Loucy (cell line): ENCODE data around the gene FYN.
"Not testable (repeated sequence)": the region's sequence is repeated elsewhere in the genome, so short reads cannot be mapped to it uniquely, and the experiment has no call there.

Experiments used
- H2AFZ ChIP-seq: fragments of 200-600 bp; sonication (generic); 2 replicates; pipeline ENCODE4 v1.6.0; 2016; ENCODE audit warnings: antibody characterized with exemption, mild to moderate bottlenecking, low read length, moderate library complexity
- H3F3A ChIP-seq: fragments of 200-600 bp; 2 replicates; pipeline ENCODE4 v1.6.0; 2016; ENCODE audit warnings: antibody characterized with exemption, low read depth, mild to moderate bottlenecking
- H3K27me3 ChIP-seq: fragments of 200-600 bp; sonication (generic); 2 replicates; pipeline ENCODE4 v1.6.1; 2014; ENCODE audit warnings: low read length, mild to moderate bottlenecking; ENCODE audit not compliant: insufficient read depth, poor library complexity, severe bottlenecking
- H3K36me3 ChIP-seq: fragments of 200-600 bp; sonication (generic); 2 replicates; pipeline ENCODE4 v1.6.1; 2016; ENCODE audit warnings: low read length; ENCODE audit not compliant: insufficient read depth
- H3K4me1 ChIP-seq: fragments of 200-600 bp; sonication (generic); 2 replicates; pipeline ENCODE4 v1.5.1; 2014; ENCODE audit warnings: low read length, mild to moderate bottlenecking; ENCODE audit not compliant: insufficient read depth, poor library complexity, severe bottlenecking
- H3K4me2 ChIP-seq: fragments of 200-600 bp; sonication (generic); 2 replicates; pipeline ENCODE4 v1.6.0; 2014; ENCODE audit warnings: antibody characterized with exemption, low read length, low read depth, mild to moderate bottlenecking; ENCODE audit not compliant: poor library complexity, severe bottlenecking
- H3K4me3 ChIP-seq: fragments of 200-600 bp; sonication (generic); 2 replicates; pipeline ENCODE4 v1.5.1; 2014; ENCODE audit warnings: low read length, mild to moderate bottlenecking, mixed read lengths; ENCODE audit not compliant: poor library complexity, severe bottlenecking
- H3K79me2 ChIP-seq: fragments of 200-600 bp; sonication (generic); 2 replicates; pipeline ENCODE4 v1.6.1; 2014; ENCODE audit warnings: low read length; ENCODE audit not compliant: insufficient read depth
- H3K9ac ChIP-seq: fragments of 200-600 bp; sonication (generic); 2 replicates; pipeline ENCODE4 v1.6.0; 2014; ENCODE audit warnings: mild to moderate bottlenecking, low read depth, low read length, moderate library complexity; ENCODE audit not compliant: poor library complexity, severe bottlenecking
- H3K9me2 ChIP-seq: fragments of 200-600 bp; sonication (generic); replicated peaks from 2 replicates; pipeline ENCODE4 v1.6.1; 2016; ENCODE audit warnings: low read depth, low read length, mixed read lengths
- H3K9me3 ChIP-seq: fragments of 200-600 bp; sonication (generic); 2 replicates; pipeline ENCODE4 v1.6.1; 2014; ENCODE audit warnings: mild to moderate bottlenecking, antibody characterized with exemption, low read length, low read depth; ENCODE audit not compliant: insufficient read depth
- H4K20me1 ChIP-seq: fragments of 200-600 bp; sonication (generic); 2 replicates; pipeline ENCODE4 v1.6.0; 2014; ENCODE audit warnings: antibody characterized with exemption, low read length, mild to moderate bottlenecking; ENCODE audit not compliant: insufficient read depth, poor library complexity, severe bottlenecking
- EZH2phosphoT487 ChIP-seq: fragments of 200-600 bp; IDR thresholded peaks from 2 replicates; pipeline ENCODE4 v1.6.1; 2018; ENCODE audit warnings: antibody characterized with exemption, mild to moderate bottlenecking, moderate library complexity, borderline replicate concordance
- TF ChIP-seq, protein P1 (sequence below): fragments of 200-600 bp; sonication (generic); conservative IDR thresholded peaks from 2 replicates; pipeline ENCODE4 v1.5.1; 2014; ENCODE audit warnings: mild to moderate bottlenecking, antibody characterized with exemption, low read length

FYN gene

DNA sequence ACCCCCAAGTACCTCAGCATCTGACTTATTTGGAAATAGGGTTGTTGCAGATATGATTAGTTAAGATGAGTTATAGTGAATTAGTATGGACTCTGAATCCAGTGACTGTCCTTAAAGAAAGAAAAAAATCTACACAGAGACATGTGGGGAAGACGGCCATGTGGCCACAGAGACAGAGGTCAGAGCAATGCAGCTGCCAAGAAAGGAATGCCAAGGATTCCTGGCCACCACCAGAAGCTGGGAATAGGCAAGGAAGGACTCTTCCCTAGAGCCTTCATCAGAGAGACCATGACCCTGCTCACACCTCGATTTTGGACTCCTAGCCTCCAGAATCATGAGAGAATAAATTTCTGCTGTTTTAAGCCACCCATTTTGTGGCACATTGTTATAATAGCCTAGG is 81.8 kb downstream of the FYN start:
- Histone ChIP-seq H3F3A (no peaks in the 10 kb centered on the region), H3K9me2 (no peaks in the 10 kb centered on the region), H3K9ac (no peak overlapping the region), H4K20me1 (no peaks in the 10 kb centered on the region), H3K36me3 (no peaks in the 10 kb centered on the region), H3K4me2 (peak overlapping the region; percentile 38), H2AFZ (no peak overlapping the region), H3K27me3 (no peaks in the 10 kb centered on the region), H3K9me3 (no peaks in the 10 kb centered on the region), H3K4me1 (peaks cover 68% of the 10 kb centered on the region), H3K79me2 (peaks cover 91% of the 10 kb centered on the region), H3K4me3 (no peak overlapping the region)
- no peak for TF ChIP-seq EZH2phosphoT487
- TF ChIP-seq, protein P1, sequence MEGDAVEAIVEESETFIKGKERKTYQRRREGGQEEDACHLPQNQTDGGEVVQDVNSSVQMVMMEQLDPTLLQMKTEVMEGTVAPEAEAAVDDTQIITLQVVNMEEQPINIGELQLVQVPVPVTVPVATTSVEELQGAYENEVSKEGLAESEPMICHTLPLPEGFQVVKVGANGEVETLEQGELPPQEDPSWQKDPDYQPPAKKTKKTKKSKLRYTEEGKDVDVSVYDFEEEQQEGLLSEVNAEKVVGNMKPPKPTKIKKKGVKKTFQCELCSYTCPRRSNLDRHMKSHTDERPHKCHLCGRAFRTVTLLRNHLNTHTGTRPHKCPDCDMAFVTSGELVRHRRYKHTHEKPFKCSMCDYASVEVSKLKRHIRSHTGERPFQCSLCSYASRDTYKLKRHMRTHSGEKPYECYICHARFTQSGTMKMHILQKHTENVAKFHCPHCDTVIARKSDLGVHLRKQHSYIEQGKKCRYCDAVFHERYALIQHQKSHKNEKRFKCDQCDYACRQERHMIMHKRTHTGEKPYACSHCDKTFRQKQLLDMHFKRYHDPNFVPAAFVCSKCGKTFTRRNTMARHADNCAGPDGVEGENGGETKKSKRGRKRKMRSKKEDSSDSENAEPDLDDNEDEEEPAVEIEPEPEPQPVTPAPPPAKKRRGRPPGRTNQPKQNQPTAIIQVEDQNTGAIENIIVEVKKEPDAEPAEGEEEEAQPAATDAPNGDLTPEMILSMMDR, result no peak

DNA sequence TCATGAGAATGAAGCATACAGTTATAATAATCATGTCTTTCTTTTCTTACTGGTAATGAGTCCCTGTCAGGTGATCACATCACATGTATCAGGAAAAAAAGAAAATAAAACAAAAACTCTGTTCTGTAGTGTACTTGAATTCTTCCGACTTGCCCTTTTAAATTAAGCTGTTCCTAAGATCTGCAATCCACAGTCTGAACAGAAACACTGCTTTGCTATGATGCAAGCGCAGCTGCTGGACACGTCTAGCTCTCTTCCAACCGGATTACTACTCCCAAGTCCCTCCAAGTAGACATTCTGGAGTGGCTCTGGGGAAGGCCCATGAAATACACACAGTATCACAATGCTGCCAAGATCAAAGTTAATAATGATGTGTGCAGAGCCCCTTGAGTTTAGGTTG is 83.7 kb downstream of the FYN start:
- Histone ChIP-seq H3K9me3 (no peaks in the 10 kb centered on the region), H3K27me3 (no peaks in the 10 kb centered on the region), H3K9me2 (no peaks in the 10 kb centered on the region), H2AFZ (no peak overlapping the region), H3K79me2 (peaks cover 82% of the 10 kb centered on the region), H3K4me1 (peaks cover 62% of the 10 kb centered on the region), H3F3A (no peaks in the 10 kb centered on the region), H3K36me3 (no peaks in the 10 kb centered on the region), H3K4me2 (peak overlapping the region; percentile 46), H3K9ac (no peak overlapping the region), H4K20me1 (no peaks in the 10 kb centered on the region), H3K4me3 (no peak overlapping the region)
- TF ChIP-seq EZH2phosphoT487, result no peak
- TF ChIP-seq, protein P1, result no peak

DNA sequence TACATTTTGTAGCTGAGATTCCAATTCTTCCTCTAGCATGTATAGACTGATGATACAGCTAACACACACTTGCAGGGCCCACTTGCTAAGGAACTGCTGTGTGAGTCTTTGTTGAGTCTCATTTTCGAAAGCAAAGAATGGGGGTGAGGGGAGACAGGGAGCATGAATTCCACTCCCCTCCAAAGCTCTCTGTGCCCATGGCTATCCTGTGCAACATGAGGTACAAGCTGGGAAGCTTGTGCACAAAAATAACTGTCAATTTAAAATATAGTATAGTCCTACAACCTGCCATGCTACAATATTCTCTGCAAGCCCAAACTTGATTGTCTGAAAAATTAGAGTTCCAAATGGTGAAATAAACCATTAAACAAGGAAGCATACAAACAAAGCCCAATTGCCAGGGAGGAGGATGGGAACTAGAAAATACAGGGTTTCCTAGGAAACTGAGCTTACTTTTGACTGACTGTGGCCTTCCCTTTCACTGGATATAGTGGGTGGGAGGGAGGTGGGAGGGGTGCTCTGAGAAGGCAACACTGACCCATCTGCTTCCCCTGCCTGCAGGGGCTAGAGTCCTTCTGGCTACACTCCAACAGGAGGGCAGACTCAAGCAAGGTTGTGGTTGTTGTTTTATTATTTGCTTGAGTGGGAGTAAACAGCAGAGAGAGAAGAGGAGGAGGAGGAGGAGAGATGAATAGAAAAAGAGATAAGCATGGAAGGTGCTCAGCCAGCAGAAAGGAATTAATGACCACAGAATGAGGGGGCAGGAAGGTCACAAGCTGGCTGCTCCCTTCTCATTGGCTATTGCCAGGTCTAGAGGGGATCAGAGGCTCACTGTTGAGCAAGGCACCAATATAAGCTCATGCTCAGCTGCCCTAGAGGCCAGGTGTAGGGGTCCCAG is 84.6 kb downstream of the FYN start:
- H3K9me3 ChIP-seq, result no peaks in the 10 kb centered on the region
- H2AFZ ChIP-seq, result no peak overlapping the region
- H3K9me2 ChIP-seq, result no peaks in the 10 kb centered on the region
- no peaks in the 10 kb centered on the region for H4K20me1 ChIP-seq
- peaks cover 62% of the 10 kb centered on the region for H3K4me1 ChIP-seq
- H3K27me3 ChIP-seq, result no peaks in the 10 kb centered on the region
- no peak for TF ChIP-seq EZH2phosphoT487
- TF ChIP-seq, protein P1, result no peak
- H3F3A ChIP-seq, result no peaks in the 10 kb centered on the region
- H3K79me2 ChIP-seq, result peaks cover 82% of the 10 kb centered on the region
- H3K4me3 ChIP-seq, result peak overlapping the region; percentile 3
- peak overlapping the region; percentile 9 for H3K9ac ChIP-seq
- H3K4me2 ChIP-seq, result peak overlapping the region; percentile 46
- no peaks in the 10 kb centered on the region for H3K36me3 ChIP-seq

DNA sequence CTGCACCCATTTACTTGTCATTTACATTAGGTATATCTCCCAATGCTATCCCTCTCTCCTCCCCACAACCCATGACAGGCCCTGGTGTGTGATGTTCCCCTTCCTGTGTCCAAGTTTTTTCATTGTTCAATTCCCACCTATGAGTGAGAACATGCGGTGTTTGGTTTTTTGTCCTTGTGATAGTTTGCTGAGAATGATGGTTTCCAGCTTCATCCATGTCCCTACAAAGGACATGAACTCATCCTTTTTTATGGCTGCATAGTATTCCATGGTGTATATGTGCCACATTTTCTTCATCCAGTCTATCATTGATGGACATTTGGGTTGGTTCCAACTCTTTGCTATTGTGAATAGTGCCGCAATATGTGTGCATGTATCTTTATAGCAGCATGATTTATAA is 87.1 kb downstream of the FYN start:
- Histone ChIP-seq H3K4me1 (peaks cover 45% of the 10 kb centered on the region), H3K79me2 (peaks cover 78% of the 10 kb centered on the region)
- H3K9me2 ChIP-seq, H3K27me3 ChIP-seq, H3K9me3 ChIP-seq, H4K20me1 ChIP-seq, H3F3A ChIP-seq, H3K36me3 ChIP-seq, H3K9ac ChIP-seq, H3K4me3 ChIP-seq, H2AFZ ChIP-seq, H3K4me2 ChIP-seq: not testable (repeated sequence)
